Kidney (tissue), 14 donors: ENCODE data around the gene USP40. TPM values are rescaled to one million over a fixed set of nuclear protein-coding genes. Genes with fewer than 3 reads are reported as not detected.

Experiments used
- DNase-seq, 5 donors: peaks; one replicate each; pipeline ENCODE4 v3.0.0-alpha.2; 2013 to 2020
- FAIRE-seq: peaks from 2 replicates; lab custom pipeline; 2012; peaks lifted over from hg19 to GRCh38; lab: Jason Lieb, UNC
- H3K27ac ChIP-seq, 2 donors: one replicate each; pipeline ENCODE4 v1.7.0; 2013; ENCODE audit warnings: low read depth in 2 of 2, low read length in 2 of 2, inconsistent platforms in 1 of 2
- H3K27me3 ChIP-seq: one replicate; pipeline ENCODE4 v1.7.1; 2013; ENCODE audit warnings: low read length, inconsistent platforms; ENCODE audit not compliant: control insufficient read depth, insufficient read depth
- H3K36me3 ChIP-seq, 3 donors: one replicate each; pipeline versions ENCODE4 v1.7.0 to v1.7.1; 2013; ENCODE audit warnings: low read length in 3 of 3, control low read depth in 1 of 3, inconsistent platforms in 1 of 3; ENCODE audit not compliant: insufficient read depth in 3 of 3, control insufficient read depth in 2 of 3
- H3K4me1 ChIP-seq, 3 donors: one replicate each; pipeline versions ENCODE4 v1.7.0 to v1.7.1; 2013; ENCODE audit warnings: low read length in 3 of 3, inconsistent platforms in 1 of 3, low read depth in 1 of 3; ENCODE audit not compliant: control insufficient read depth in 2 of 3, insufficient read depth in 2 of 3
- H3K4me3 ChIP-seq, 3 donors: one replicate each; pipeline versions ENCODE4 v1.7.0 to v1.8.1; 2013; ENCODE audit warnings: low read length in 3 of 3, control low read depth in 1 of 3, inconsistent platforms in 1 of 3
- H3K9ac ChIP-seq, 3 donors: one replicate each; pipeline versions ENCODE4 v1.7.0 to v1.7.1; 2013; ENCODE audit warnings: low read length in 3 of 3, control low read depth in 1 of 3, inconsistent platforms in 1 of 3
- H3K9me3 ChIP-seq, 3 donors: one replicate each; pipeline versions ENCODE4 v1.7.0 to v1.7.1; 2013; ENCODE audit warnings: low read length in 3 of 3, control low read depth in 1 of 3, inconsistent platforms in 1 of 3; ENCODE audit not compliant: control insufficient read depth in 2 of 3, insufficient read depth in 1 of 3
- intact Hi-C: fragments of 100-400 bp; cut with DNase I; formaldehyde crosslinking; loops from one replicate; pipeline ENCODE4 v1.11.1; 2022
- polyA plus RNA-seq: library from polyadenylated mRNA; stranded (reverse); fragments of 350-450 nt; fragmentation: Illumina TruSeq; extraction: RNeasy Lipid Tissue Mini Kit (QIAGEN cat#74804); gene quantifications from one replicate; pipeline ENCODE4 v1.2.3, GENCODE V29; 2014; ENCODE audit warnings: low read depth, low replicate concordance; ENCODE audit not compliant: insufficient read depth
- total RNA-seq: library from RNA; stranded (reverse); fragmentation: NEBNext Ultra II Directional; extraction: Animal tissue kit (Norgen Biotek cat#: 25700); gene quantifications from one replicate; pipeline ENCODE4 v1.2.1, GENCODE V29; 2021
- TF ChIP-seq, protein P1 (sequence below): IDR thresholded peaks from 3 replicates; pipeline ENCODE4 v1.5.1; 2012; ENCODE audit warnings: mild to moderate bottlenecking, moderate library complexity, borderline replicate concordance; ENCODE audit not compliant: insufficient read depth; ENCODE audit errors: extremely low read depth
- donor health status: control.
- donor health status: control.
- donor health status: control.
- donor health status: control.
- donor health status: control.
- donor health status: DM: yes; HTN: yes; CAD: no.
- donor health status: Normal renal cell carcinoma (clear cell type).

Gene USP40
- total and polyA plus RNA-seq, 2 donors from 2014 or later: 28.5 to 51.6 TPM

DNA sequence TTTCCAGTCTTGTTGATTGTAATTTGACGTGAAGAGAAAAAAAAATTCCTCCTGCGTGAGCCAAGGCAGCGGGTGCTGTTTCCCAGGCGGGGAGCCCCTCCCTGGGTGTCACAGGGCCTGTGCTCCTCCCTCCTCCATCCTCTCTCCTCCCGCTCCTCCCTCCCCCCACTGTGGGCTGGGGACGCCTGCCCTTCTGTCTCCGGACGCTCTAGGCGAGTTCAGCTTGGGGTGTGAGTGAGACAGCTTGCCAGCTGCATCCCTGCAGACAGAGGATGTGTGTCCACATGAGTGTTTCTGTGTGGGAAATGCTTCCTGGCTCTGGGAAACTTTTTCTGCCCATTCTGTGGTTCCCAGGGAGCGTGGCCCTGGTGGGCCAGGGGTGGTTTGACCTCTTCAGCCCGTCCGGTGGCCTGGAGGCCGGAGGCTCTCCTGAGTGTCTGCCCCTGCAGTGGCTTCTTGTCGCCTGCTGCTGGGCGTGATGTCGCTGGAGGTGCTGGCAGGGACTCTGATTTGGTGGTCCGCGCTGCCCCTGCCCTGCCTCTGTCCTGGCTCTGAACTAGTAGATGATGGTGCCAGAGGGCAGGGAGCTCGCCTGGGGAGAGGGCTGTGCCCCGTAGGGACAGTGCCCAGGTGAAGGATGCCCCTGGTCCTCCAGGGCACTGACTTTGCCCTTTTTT lies 96.4 kb downstream of the USP40 start:
- TF ChIP-seq, protein P1, sequence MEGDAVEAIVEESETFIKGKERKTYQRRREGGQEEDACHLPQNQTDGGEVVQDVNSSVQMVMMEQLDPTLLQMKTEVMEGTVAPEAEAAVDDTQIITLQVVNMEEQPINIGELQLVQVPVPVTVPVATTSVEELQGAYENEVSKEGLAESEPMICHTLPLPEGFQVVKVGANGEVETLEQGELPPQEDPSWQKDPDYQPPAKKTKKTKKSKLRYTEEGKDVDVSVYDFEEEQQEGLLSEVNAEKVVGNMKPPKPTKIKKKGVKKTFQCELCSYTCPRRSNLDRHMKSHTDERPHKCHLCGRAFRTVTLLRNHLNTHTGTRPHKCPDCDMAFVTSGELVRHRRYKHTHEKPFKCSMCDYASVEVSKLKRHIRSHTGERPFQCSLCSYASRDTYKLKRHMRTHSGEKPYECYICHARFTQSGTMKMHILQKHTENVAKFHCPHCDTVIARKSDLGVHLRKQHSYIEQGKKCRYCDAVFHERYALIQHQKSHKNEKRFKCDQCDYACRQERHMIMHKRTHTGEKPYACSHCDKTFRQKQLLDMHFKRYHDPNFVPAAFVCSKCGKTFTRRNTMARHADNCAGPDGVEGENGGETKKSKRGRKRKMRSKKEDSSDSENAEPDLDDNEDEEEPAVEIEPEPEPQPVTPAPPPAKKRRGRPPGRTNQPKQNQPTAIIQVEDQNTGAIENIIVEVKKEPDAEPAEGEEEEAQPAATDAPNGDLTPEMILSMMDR: no peak
- H3K27me3 ChIP-seq: no peaks in the 10 kb centered on the region
- H3K4me3 ChIP-seq: no peak overlapping the region
- intact Hi-C loops: no loop called here
- H3K9me3 ChIP-seq: peaks cover 0 to 5% (median 0%) of the 10 kb centered on the region in 3 donors
- peaks cover under 1 to 5% (median 2%) of the 10 kb centered on the region in 3 donors for H3K36me3 ChIP-seq
- no peak overlapping the region for H3K27ac ChIP-seq
- no peak for FAIRE-seq
- no peaks in the 10 kb centered on the region for H3K4me1 ChIP-seq
- no peak overlapping the region for H3K9ac ChIP-seq
- peak in 4 of 5 donors; percentile 53 to 89 (median 72) for DNase-seq

DNA sequence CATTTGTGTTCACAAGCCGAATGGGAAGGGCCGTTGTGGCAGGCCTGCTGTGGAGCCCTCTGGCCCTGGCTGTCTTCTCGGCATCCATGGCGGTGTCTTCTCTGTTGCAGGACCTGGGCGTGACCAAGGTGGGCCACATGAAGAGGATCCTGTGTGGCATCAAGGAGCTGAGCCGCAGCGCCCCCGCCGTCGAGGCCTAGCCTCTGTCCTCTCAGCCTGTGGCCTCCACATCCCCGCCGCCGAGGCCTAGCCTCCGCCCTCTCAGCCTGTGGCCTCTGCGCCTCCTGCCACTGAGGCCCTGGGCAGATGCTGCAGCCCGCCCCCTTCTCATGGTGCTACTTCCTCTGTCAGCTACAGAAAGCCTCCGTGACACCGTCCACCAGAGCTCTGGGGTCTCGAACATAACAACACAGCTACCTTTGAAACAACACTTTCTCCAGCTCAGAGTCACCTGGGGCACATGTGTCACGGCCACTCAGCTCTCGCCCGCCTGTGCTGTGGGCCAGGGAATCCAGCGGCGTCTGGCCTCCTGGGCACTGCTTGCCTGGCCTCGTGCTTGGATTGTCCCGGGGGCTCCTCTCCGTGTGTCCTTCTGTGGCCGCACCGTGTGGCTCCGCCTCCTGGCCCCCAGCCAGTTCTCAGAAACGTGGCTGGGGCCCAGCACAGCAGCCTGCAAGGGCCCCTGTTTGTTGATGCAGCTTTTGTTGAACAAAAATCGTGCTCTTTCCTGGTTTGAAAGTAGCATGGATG lies 97.1 kb downstream of the USP40 start:
- Histone ChIP-seq H3K4me1 (no peaks in the 10 kb centered on the region), H3K9ac (no peak overlapping the region), H3K4me3 (no peak overlapping the region), H3K27me3 (no peaks in the 10 kb centered on the region), H3K9me3 (peaks cover 0 to 5% (median 0%) of the 10 kb centered on the region in 3 donors), H3K36me3 (peaks cover 2 to 3% (median 2%) of the 10 kb centered on the region in 3 donors), H3K27ac (peak overlapping the region; percentile 43 to 48)
- peak in 1 of 5 donors; percentile 74 for DNase-seq
- TF ChIP-seq, protein P1: no peak
- intact Hi-C loops: no loop called here
- FAIRE-seq: no peak

DNA sequence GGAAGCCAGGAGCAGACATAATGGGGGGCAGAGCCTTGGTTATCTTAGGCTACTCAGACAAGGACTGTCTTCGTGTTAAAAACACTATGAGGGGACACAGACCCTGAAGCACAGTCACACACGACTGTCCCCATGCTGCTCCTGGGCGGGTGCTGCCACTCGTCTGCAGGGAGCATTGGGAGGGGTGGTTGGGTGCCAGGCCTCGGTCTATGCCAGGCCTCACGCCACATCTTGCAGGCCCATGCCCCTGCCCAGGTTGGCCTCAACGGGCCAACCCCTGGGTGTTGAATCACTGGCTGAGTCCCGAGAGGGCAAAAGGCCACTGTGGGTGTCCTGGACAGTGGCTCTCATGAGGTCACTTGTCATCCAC lies 97.9 kb downstream of the USP40 start:
- Histone ChIP-seq H3K9me3 (peaks cover 0 to 5% (median 0%) of the 10 kb centered on the region in 3 donors), H3K27ac (no peak overlapping the region), H3K9ac (no peak overlapping the region), H3K27me3 (no peaks in the 10 kb centered on the region), H3K36me3 (peaks cover 3 to 4% (median 3%) of the 10 kb centered on the region in 3 donors), H3K4me1 (no peaks in the 10 kb centered on the region), H3K4me3 (no peak overlapping the region)
- TF ChIP-seq, protein P1: no peak
- FAIRE-seq (no peak), DNase-seq (peak in 1 of 5 donors; percentile 37)
- intact Hi-C loops: no loop called here
